GM12872 (cell line): ENCODE data around the gene EFS.

Experiments
- TF ChIP-seq, protein P1 (sequence below): IDR thresholded peaks from 3 replicates; pipeline ENCODE4 v1.5.1; 2011; ENCODE audit warnings: low read depth, mild to moderate bottlenecking, low read length, moderate library complexity; ENCODE audit not compliant: insufficient read depth

The EFS gene

DNA sequence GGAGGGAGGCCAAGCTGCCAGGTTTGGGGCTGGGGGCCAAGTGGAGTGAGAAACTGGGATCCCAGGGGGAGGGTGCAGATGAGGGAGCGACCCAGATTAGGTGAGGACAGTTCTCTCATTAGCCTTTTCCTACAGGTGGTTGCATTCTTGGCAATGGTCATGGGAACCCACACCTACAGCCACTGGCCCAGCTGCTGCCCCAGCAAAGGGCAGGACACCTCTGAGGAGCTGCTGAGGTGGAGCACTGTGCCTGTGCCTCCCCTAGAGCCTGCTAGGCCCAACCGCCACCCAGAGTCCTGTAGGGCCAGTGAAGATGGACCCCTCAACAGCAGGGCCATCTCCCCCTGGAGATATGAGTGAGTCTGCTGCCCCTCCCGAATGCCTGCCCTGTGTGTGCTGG is 8.1 kb upstream of the EFS start:
- TF ChIP-seq, protein P1, sequence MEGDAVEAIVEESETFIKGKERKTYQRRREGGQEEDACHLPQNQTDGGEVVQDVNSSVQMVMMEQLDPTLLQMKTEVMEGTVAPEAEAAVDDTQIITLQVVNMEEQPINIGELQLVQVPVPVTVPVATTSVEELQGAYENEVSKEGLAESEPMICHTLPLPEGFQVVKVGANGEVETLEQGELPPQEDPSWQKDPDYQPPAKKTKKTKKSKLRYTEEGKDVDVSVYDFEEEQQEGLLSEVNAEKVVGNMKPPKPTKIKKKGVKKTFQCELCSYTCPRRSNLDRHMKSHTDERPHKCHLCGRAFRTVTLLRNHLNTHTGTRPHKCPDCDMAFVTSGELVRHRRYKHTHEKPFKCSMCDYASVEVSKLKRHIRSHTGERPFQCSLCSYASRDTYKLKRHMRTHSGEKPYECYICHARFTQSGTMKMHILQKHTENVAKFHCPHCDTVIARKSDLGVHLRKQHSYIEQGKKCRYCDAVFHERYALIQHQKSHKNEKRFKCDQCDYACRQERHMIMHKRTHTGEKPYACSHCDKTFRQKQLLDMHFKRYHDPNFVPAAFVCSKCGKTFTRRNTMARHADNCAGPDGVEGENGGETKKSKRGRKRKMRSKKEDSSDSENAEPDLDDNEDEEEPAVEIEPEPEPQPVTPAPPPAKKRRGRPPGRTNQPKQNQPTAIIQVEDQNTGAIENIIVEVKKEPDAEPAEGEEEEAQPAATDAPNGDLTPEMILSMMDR, result no peak

DNA sequence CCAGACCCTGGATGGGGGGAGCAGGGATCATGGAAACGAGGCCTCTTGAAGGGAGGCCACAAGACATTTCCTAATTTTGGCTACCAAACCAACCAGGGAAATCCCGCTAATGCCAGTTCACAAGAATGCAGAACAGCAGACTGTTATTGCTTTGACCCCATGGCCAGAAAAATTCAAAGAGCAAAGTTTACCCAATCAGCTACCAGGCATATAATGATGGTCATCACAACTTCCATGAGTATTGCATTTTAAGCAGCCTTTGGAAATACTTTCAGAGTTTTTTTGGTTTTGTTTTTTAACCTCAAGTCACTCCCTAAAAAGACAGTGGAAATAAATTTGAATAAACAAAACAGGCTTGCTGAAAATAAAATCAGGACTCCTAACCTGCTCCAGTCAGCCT is 7.5 kb upstream of the EFS start, which contains the start of gene IL25:
IL25 (plus strand) TSS at position 301 of the 400 bp plus-strand sequence.
- TF ChIP-seq, protein P1, result no peak

DNA sequence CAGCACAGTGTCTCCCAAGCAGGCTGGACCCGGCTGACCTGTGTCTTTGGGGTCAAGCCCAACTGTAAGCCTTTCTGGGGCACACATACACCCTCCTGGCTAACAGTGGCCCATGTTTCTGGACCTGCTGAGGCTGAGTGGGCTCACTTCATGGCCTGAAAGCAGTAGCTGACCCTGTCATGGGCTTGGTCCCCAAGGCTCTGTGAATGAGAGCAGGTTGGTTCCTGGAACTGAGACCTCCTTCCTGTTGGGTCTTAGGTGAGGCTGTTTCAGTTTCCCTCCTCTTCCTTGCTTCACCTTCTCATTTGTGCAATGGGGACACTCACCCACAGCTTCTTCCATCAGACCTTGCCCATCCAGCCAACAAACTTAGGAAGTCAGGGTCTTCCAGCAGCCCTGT is 6.9 kb upstream of the EFS start:
- TF ChIP-seq, protein P1, result no peak

DNA sequence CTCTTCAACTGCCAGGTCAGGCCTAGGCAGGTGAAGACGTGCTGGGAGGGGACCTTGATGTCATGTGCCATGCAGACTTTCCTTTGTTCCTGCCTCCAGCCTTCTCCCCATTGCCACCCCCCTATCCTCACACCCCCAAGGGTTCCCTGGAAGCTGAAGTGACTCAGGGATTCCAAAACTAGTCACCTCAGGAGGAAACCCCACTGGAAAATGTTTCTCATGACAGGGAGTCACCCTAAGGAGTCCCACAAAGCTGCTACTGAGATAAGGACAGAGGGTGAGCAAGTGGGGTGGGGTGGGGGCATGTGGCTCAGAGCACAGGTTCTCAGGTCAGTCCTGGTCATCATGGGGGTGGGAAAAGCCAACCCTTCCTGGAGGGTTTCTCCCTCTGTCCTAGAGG is 5.2 kb upstream of the EFS start:
- TF ChIP-seq, protein P1, result no peak

DNA sequence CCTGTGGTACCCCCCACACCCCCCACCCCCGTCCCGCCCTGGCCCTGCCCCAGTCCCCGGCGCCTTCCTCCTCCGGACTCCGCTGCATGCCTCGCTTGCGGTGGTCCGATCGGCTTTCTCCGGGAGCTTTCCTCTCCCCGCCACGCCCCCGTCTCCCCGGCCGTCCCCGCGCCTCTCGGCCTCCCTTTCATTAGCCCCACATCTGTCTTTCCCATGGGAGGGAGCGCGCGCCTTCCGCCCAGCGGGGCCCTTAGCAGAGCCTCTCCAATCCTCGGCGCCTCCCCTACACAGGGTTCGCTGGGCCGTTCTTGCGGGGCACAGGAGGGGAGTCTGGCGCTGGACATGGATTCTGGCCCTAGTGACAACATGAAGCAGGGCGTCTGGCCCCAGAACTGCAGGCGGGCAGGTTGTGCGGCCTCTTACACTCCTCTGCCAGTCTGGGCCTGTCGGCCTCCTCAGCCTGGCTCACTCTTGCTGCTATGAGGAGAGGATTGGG is 1.5 kb upstream of the EFS start:
- TF ChIP-seq, protein P1, result no peak

DNA sequence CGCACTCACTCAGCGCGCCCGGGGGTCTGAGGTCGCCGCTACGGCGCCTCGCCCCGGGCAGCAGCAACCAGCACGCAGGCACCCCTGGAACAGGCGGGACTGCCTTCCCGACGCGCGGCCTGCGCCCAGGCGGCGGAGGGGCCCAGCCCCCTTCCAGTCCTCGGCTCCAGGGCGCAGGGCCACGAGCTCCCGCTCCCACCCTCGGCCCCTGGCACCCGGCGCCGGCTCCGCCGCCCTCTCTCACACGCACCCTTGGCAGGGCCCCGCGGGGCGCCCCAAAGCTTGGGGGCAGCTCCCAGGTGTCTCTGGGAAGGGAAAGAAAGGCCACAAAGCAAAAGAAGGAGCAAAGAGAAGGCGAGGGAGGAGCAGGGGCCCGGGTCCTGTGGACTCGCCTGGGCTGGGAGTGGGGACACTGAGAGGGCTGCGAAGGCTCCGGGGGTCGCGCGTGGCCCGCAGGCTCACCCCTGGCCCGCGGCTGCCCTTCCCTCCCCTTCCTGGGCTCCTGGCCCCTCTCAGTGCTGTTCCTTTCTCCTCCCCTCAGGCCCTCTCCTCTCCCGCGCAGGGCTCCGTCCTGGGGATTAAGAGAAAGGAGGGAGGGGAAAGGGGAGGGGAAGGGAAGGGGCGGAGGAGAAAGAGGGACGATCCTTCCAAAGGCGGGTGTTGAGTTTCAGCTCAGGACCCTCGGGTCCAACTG is 907 bp upstream of the EFS start:
- TF ChIP-seq, protein P1, result no peak

DNA sequence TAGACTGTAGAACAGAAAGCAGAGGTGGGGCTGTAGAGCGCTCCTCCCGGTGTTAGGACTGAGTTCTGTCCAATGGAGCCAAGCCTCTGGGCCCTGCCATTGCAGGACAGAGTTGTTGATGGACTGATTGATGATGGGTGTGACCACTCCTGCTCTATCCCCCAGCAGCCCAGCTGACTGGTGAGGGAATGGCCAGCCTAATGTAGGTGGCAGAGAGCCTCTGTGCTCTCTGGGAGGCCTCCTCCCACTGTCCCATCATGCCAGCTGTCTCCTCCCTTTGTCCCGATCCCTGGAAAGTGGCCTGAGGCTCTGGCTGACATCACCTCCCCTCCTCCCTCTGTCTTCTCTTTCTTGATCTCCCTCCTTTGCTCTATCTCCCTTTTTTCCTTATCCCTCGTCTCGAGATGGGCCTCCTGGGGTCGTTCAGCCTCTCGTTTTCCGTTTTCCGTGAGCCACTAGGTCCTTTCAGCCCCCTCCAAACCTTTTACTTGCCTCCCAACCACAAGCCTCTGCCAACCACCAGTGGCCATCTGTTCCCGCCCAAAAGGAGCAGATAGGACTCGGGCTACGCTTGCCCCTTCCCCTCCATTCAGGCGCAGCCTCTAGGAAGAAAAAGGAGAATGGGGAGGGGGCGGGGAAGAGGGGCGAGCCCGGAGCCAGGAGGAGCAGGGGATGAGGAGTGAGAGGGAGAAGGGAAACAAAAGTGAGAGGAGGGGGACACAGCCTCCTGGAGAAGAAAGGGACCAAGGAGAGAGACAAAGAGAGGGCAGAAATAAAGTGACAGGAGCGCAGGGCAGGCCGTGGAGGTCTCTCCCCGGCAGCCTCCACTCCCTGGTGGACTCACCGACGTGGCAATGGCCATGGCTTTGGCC is 572 bp downstream of the EFS start:
- TF ChIP-seq, protein P1, result no peak
